Measurements from ENCODE around the gene HRH3. TPM values are rescaled to one million over a fixed set of nuclear protein-coding genes. Genes with fewer than 3 reads are reported as not detected.

Gene HRH3
- 25.7 and 26.4 TPM in 2 replicates for polyA plus RNA-seq (2014; cell fraction: cytosol; rRNA removed)
- 47.8 and 48.8 TPM in 2 replicates for polyA plus RNA-seq (2014; cell fraction: nucleus; rRNA removed)

- no peak for DNase-seq (ENCODE audit: low spot score)
Observed at GRCh38 chr20:62219992-62220665, at the start of gene HRH3. TSS of gene HRH3 (minus strand) at chr20:62220278. CDS start at chr20:62219970, 308 bp downstream.

GRCh38 chr20:62269871-62270270 lies 49.8 kb upstream of the HRH3 start:
- no peak for DNase-seq (ENCODE audit: low spot score)

DNA sequence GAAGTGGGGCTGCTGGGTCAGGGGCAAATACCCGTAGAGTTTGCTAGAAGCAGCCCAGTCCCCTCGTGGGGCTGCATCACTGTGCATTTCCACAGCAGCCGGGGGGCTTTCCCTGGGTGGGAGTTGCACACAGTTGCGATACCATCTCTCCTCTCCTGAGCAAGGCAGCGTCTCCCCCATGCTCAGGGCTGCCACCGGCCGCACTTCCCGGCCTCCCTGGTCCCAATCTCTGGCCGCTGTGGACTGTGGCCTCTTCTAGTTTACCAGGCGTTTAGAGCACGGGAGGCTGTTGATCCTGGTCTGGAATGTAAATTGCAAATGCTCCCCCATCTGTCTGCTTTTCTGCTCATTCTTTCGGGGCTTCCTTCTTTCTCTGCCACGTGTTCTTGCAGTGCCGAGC lies 49.3 kb upstream of the HRH3 start:
- no peak for DNase-seq (ENCODE audit: low spot score)

DNA sequence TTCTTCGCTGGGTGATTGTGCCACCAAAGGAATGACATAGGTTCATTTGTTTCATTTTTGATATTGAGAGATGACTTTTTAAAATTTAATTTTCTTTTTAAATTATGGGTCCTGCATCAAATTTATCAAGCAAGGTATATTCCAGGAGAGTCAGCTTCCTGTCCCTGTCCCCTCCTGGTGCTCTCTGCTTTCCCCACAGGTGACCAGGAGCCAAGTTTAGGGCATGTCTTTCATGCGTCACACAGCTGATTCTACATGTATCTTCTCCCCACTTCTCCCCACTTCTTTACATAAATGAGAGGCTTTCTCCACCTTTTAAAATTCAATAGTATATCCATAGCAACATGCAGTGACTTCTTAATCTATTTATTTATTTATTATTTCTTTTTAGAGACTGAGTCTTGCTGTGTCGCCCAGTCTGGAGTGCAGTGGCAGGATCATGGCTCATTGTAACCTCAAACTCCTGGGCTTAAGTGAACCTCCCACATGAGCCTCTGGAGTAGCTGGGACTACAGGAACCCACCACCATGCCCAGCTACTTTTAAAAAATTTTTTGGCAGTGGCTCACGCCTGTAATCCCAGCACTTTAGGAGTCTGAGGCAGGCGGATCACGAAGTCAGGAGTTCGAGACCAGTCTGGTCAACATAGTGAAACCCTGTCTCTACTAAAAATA lies 48.3 kb upstream of the HRH3 start:
- no peak for DNase-seq (ENCODE audit: low spot score)

GRCh38 chr20:62267543-62267942 lies 47.5 kb upstream of the HRH3 start:
- no peak for DNase-seq (ENCODE audit: low spot score)

DNA sequence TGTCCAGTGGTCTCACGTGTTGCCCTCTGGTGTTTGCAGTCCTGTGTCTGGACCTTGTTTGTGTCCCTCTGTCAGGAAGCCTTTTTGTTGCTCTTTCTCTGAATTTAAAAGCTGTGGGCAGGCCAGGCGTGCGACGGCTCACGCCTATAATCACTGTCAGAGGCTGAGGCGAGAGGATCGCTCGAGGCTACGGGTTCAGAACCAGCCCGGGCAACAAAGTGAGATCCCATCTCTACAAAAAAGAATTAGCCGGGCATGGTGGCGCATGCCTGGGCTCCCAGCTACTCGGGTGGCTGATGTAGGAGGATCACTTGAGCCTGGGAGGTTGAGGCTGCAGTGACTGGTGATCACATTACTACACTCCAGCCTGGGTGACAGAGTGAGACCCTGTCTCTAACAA lies 46.8 kb upstream of the HRH3 start:
- no peak for DNase-seq (ENCODE audit: low spot score)

DNA sequence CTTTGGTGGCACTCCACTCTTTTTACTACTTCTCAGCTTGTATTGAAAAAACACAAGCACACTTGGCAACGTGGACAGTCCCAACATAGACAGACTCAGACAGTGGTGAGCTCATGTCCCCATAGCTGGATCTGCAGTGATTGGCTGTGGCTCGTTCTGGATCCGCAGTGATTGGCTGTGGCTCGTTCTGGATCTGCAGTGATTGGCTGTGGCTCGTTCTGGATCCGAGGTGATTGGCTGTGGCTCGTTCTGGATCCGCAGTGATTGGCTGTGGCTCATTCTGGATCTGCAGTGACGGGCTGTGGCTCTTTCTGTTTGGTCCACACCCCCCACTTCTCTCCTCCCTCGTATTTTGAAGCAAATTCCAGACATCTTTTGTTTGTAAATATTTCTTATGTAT lies 46.3 kb upstream of the HRH3 start:
- DNase-seq (ENCODE audit: low spot score) = no peak

GRCh38 chr20:62265365-62265764 lies 45.3 kb upstream of the HRH3 start:
- no peak for DNase-seq (ENCODE audit: low spot score)

- no peak for DNase-seq (ENCODE audit: low spot score)
Observed at GRCh38 chr20:62263396-62263795, 43.3 kb upstream of the HRH3 start.

DNA sequence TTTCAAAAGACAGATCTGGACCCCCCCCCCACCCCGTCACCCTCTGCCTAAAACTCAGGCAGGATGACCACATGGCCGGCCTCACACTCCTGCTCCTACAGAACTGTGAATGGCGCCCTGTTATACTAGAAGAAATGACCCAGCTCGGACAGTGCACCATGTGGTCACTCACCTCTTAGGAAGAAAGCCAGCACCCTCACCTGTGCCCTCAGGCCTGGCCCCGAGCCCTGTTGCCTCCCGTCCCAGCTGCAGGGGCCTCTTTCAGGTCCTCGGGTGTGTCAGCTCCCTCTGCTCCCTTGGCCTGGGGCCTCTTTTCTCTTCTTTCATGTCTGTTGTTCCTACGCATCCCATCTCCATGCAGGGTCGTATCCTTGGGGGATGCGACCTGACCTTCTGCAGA lies 42.0 kb upstream of the HRH3 start:
- no peak for DNase-seq (ENCODE audit: low spot score)

- no peak for DNase-seq (ENCODE audit: low spot score)
Observed at GRCh38 chr20:62259294-62259565, 39.2 kb upstream of the HRH3 start.

DNA sequence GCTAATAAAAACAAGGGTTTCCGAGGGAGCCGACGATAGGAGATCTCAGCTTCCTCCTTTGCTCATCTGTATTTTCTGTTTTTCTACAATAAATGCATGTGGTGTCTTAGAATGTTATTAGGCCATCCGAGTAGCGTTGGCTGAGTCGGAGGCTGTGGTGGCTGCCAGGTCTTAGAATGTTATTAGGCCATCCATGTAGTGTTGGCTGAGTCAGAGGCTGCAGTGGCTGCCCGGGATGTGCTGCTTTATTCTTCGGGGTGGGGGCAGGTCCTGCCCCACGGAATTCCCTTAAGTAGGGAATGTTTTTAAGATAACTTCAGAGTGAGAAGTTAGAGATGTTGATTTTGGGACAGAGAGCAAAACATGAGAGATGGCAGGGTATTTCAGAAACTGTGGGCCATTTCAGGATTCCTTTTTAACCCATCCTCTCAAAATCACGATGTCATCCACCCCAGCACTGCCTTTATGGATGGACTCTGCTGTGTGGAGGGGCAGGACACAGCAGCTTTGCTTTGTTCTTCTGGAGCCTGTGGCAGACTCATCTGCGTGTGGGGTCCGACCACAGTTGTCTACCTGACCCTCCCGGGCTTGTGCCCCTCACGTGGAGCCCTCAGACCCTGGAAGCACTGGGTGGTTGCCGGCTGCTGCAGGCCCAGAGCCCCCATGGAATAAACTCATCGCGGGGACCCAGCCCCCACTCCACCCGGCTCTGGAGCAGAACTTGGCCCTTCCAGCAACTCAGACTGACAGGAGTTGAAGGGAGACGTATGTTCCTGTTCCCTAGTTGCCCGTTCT lies 38.6 kb upstream of the HRH3 start:
- no peak for DNase-seq (ENCODE audit: low spot score)

DNA sequence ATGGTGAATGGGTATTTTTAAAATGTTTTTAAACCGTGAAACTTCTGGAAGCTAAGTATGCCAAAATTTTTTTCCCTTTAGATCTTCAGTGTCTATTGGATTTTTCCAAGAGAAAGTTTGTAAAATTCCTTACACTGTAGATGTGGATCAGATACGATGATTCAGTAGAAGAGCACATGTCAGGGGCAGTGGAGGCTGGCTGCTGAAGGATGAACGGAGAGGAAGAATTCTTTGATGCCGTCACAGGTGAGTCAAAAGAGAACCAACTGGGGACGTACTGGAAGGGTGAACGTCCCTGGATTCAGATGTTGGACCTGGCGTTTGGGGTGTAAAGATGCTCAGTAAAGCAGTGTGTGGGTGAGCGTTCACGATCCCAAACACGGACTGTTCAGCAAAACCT lies 35.9 kb upstream of the HRH3 start:
- no peak for DNase-seq (ENCODE audit: low spot score)

GRCh38 chr20:62254021-62254724 lies 34.1 kb upstream of the HRH3 start:
- peak; percentile 82 for DNase-seq (ENCODE audit: low spot score)

- no peak for DNase-seq (ENCODE audit: low spot score)
Observed at GRCh38 chr20:62253398-62253797, 33.3 kb upstream of the HRH3 start.

GRCh38 chr20:62252342-62252966 lies 32.4 kb upstream of the HRH3 start:
- DNase-seq (ENCODE audit: low spot score) = no peak

DNA sequence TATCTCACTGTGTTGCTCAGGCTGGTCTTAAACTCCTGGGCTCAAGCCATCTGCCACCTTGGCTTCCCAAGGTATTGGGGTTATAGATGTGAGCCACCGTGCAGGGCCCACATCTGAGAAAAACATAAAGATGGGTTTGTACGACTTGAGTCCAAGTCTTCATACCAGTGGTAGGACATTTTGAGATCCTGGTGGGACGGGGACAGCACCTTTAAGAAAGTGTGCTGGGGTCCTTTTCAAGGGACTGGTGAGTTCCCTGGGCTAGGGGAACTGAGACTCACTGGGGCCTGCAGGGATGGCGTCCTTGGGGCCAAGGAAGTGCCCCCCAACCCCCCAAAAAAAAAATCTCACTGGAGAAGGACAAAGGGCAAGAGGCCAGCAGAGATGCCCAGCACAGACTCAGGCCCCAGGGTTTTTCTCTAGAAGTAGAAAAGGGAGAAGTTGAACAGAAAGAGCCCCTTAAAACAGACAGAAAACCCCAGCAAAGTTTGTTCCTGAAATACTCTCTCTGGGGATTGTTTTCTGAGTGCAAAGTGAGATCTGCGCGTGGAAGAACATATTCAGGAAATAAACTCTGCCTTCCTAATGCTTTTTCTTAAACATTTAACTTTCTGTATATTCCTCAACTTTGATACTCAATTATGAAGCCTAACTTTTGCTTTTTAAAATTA lies 28.9 kb upstream of the HRH3 start:
- no peak for DNase-seq (ENCODE audit: low spot score)

- no peak for DNase-seq (ENCODE audit: low spot score)
Observed at GRCh38 chr20:62246872-62247652, 27.0 kb upstream of the HRH3 start.

DNA sequence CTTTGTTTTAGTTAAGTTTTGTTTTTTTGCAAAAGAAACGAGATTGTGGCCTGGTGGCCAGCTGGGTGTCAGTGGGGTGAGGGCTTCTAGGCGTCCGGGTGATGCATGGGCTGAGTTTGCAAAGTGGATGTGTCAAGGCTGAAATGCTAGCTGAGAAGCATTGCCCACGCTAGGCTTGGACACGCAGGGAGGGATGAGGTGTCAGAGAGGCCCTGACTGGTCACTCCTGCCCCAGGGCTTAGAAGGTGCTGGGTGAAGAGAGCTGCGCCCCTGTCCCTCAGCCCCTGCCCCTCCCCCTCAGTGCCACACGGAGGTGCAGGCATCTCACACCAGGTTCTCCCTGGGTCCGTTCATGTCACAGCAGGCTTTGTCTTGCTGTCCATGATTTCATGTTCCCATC lies 26.4 kb upstream of the HRH3 start:
- no peak for DNase-seq (ENCODE audit: low spot score)

GRCh38 chr20:62245911-62246280 lies 25.8 kb upstream of the HRH3 start:
- DNase-seq (ENCODE audit: low spot score) = no peak
